ENCODE data around the gene ZNF367. TPM values are rescaled to one million over a fixed set of nuclear protein-coding genes. Genes with fewer than 3 reads are reported as not detected.

The ZNF367 gene
- total RNA-seq, 1 donor from 2014 or later: 18.0 TPM

GRCh38 chr9:96462541-96462940 lies 44.4 kb upstream of the ZNF367 start:
- peak; percentile 46 for DNase-seq (ENCODE audit: low spot score)
- H3K4me3 ChIP-seq: no peak overlapping the region
- H3K36me3 ChIP-seq: no peaks in the 10 kb centered on the region
- no peaks in the 10 kb centered on the region for H3K27me3 ChIP-seq
- Mint-ChIP-seq H3K4me1 (peaks cover 10% of the 10 kb centered on the region), H3K27me3 (ENCODE audit: insufficient read depth, low read depth) (no peaks in the 10 kb centered on the region), H3K9me3 (no peaks in the 10 kb centered on the region), H3K36me3 (peaks cover 18% of the 10 kb centered on the region), H3K27ac (no peak overlapping the region), H3K4me3 (no peak overlapping the region)
- H3F3A ChIP-seq (ENCODE audit: low read depth): peaks cover 5% of the 10 kb centered on the region
- no peak overlapping the region for H2AFZ ChIP-seq (replicated peaks)
- H4K20me1 ChIP-seq (ENCODE audit: low read depth): no peaks in the 10 kb centered on the region
- H3K9me3 ChIP-seq (ENCODE audit: low read depth): no peaks in the 10 kb centered on the region
- H3K4me2 ChIP-seq: no peak overlapping the region
- H3K9ac ChIP-seq: no peak overlapping the region
- no peak for TF ChIP-seq EZH2phosphoT487 (IDR thresholded peaks at IDR 0.05)
- no peak for TF ChIP-seq EZH2 (IDR thresholded peaks at IDR 0.05)
- no peak for TF ChIP-seq CTCF (IDR thresholded peaks at IDR 0.05)
- no peak overlapping the region for H3K27ac ChIP-seq
- no peaks in the 10 kb centered on the region for H3K79me2 ChIP-seq (ENCODE audit: low read depth)
- H3K4me1 ChIP-seq: peaks cover 15% of the 10 kb centered on the region

- H3K4me3 Mint-ChIP-seq: no peak overlapping the region
- Histone ChIP-seq H3K9me3 (ENCODE audit: low read depth) (no peaks in the 10 kb centered on the region), H3F3A (ENCODE audit: low read depth) (peaks cover 5% of the 10 kb centered on the region), H3K36me3 (no peaks in the 10 kb centered on the region), H3K4me3 (no peak overlapping the region), H3K79me2 (ENCODE audit: low read depth) (peaks cover under 1% of the 10 kb centered on the region), H3K4me1 (peaks cover 15% of the 10 kb centered on the region), H3K27me3 (no peaks in the 10 kb centered on the region), H3K27ac (no peak overlapping the region), H3K9ac (no peak overlapping the region), H2AFZ (replicated peaks) (no peak overlapping the region), H4K20me1 (ENCODE audit: low read depth) (no peaks in the 10 kb centered on the region), H3K4me2 (no peak overlapping the region)
- no peak for DNase-seq (ENCODE audit: low spot score)
- peaks cover 10% of the 10 kb centered on the region for H3K4me1 Mint-ChIP-seq
- H3K27me3 Mint-ChIP-seq (ENCODE audit: insufficient read depth, low read depth): no peaks in the 10 kb centered on the region
- H3K27ac Mint-ChIP-seq: no peak overlapping the region
- H3K9me3 Mint-ChIP-seq: no peaks in the 10 kb centered on the region
- H3K36me3 Mint-ChIP-seq: peaks cover 15% of the 10 kb centered on the region
- no peak for TF ChIP-seq EZH2phosphoT487 (IDR thresholded peaks at IDR 0.05)
- no peak for TF ChIP-seq EZH2 (IDR thresholded peaks at IDR 0.05)
- TF ChIP-seq CTCF (IDR thresholded peaks at IDR 0.05): no peak
Measured at GRCh38 chr9:96461336-96461735, 43.2 kb upstream of the ZNF367 start.

GRCh38 chr9:96460882-96461281 lies 42.7 kb upstream of the ZNF367 start:
- Histone ChIP-seq H3K9me3 (ENCODE audit: low read depth) (no peaks in the 10 kb centered on the region), H3K36me3 (no peaks in the 10 kb centered on the region), H3K4me1 (peaks cover 15% of the 10 kb centered on the region), H3K4me2 (no peak overlapping the region), H2AFZ (replicated peaks) (no peak overlapping the region), H4K20me1 (ENCODE audit: low read depth) (no peaks in the 10 kb centered on the region), H3F3A (ENCODE audit: low read depth) (peaks cover 5% of the 10 kb centered on the region), H3K27me3 (no peaks in the 10 kb centered on the region), H3K4me3 (no peak overlapping the region), H3K9ac (no peak overlapping the region), H3K27ac (no peak overlapping the region), H3K79me2 (ENCODE audit: low read depth) (peaks cover 5% of the 10 kb centered on the region)
- no peak for TF ChIP-seq EZH2phosphoT487 (IDR thresholded peaks at IDR 0.05)
- no peak for TF ChIP-seq EZH2 (IDR thresholded peaks at IDR 0.05)
- no peak for TF ChIP-seq CTCF (IDR thresholded peaks at IDR 0.05)
- Mint-ChIP-seq H3K36me3 (peaks cover 15% of the 10 kb centered on the region), H3K27me3 (ENCODE audit: insufficient read depth, low read depth) (no peaks in the 10 kb centered on the region), H3K9me3 (no peaks in the 10 kb centered on the region), H3K4me1 (peaks cover 10% of the 10 kb centered on the region), H3K4me3 (no peak overlapping the region), H3K27ac (no peak overlapping the region)
- no peak for DNase-seq (ENCODE audit: low spot score)
